ENCODE results near the gene PLEKHG5.
"Not testable (repeated sequence)": the region's sequence is repeated elsewhere in the genome, so short reads cannot be mapped to it uniquely, and the experiment has no call there.

DNA sequence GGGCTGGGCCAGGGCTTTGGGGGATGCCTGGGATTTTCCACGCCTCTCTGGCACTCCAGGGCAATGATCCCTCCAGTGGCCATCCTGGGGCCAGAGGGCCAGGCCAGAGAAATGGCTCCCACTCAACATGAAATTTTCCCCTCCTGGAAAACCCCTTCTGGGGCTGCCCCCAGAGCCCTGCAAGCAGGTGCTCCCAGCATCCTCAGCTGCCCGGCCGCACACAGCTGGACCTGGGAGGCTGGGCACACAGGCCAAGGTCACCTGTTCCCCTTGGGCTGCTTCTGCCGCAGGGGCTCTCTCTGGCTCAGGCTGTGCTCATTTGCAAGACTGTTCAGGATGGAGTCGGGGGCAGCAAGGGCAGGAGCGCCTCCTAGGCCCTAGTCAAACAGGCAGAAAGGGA is 63.0 kb downstream of the PLEKHG5 start:
- not testable (repeated sequence) for TF ChIP-seq CBX3 (IDR thresholded peaks at IDR 0.05; ENCODE audit: borderline replicate concordance, low read depth); JUNB (IDR thresholded peaks at IDR 0.05); CTCF (IDR thresholded peaks at IDR 0.05 in 2 of 3, conservative IDR thresholded peaks at IDR 0.05 in 1 of 3; ENCODE audit: control insufficient read depth in 2 of 3, extremely low read depth in 1 of 3, insufficient read depth in 1 of 3, low read depth in 3 of 3, low read length in 3 of 3); POLR2A (IDR thresholded peaks at IDR 0.05; ENCODE audit: low read depth, low read length); EP300 (IDR thresholded peaks at IDR 0.05; ENCODE audit: borderline replicate concordance in 1 of 2, control insufficient read depth in 1 of 2, low read depth in 2 of 2, low read length in 2 of 2); PBX3 (IDR thresholded peaks at IDR 0.05; ENCODE audit: insufficient replicate concordance, low read depth, low read length); MYC (IDR thresholded peaks at IDR 0.05; ENCODE audit: insufficient read depth, insufficient read length, insufficient replicate concordance, low read length, severe bottlenecking); CEBPZ (IDR thresholded peaks at IDR 0.05; ENCODE audit: low read depth, low read length)

All from GM12878 (cell line).